Activated naive CD4-positive, alpha-beta T cell treated with anti-CD3 and anti-CD28 coated beads, Interleukin-2, amount 50 U/mL, for 24 hours (primary cell): ENCODE results near the gene SELENBP1.
"Not testable (repeated sequence)": the region's sequence is repeated elsewhere in the genome, so short reads cannot be mapped to it uniquely, and the experiment has no call there.

Experiments
- H3K27ac Mint-ChIP-seq: one replicate; pipeline ENCODE4 v1.8.0; 2021; ENCODE audit warnings: mild to moderate bottlenecking, mixed read lengths
- H3K27me3 Mint-ChIP-seq: one replicate; pipeline ENCODE4 v1.8.0; 2021; ENCODE audit warnings: mixed read lengths
- H3K36me3 Mint-ChIP-seq: one replicate; pipeline ENCODE4 v1.8.0; 2021; ENCODE audit warnings: mixed read lengths
- H3K4me1 Mint-ChIP-seq: one replicate; pipeline ENCODE4 v1.8.0; 2021; ENCODE audit warnings: mixed read lengths
- H3K4me3 Mint-ChIP-seq: one replicate; pipeline ENCODE4 v1.8.0; 2021; ENCODE audit warnings: mild to moderate bottlenecking, mixed read lengths
- H3K9me3 Mint-ChIP-seq: one replicate; pipeline ENCODE4 v1.8.0; 2021; ENCODE audit warnings: mixed read lengths

Gene SELENBP1

DNA sequence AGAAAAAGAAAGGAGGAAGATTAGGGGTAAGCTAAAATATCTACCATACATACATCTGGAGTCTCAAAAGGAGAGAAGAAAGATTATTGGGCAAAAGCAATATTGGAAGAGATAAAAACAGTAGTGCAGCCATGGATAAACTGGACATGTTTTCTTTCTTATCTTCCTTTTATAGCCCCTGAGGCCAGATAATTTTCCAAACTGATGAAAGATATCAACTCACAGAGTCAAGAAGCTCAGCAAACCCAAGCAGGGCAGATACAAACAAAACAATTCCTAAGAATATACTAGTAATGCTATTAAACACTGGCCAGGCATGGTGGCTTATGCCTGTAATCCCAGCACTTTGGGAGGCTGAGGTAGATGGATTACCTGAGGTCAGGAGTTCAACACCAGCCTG lies 21.1 kb upstream of the SELENBP1 start:
- no peaks in the 10 kb centered on the region for H3K9me3 Mint-ChIP-seq
- no peak overlapping the region for H3K27ac Mint-ChIP-seq
- no peaks in the 10 kb centered on the region for H3K4me1 Mint-ChIP-seq
- H3K27me3 Mint-ChIP-seq: no peaks in the 10 kb centered on the region
- no peaks in the 10 kb centered on the region for H3K36me3 Mint-ChIP-seq
- no peak overlapping the region for H3K4me3 Mint-ChIP-seq

DNA sequence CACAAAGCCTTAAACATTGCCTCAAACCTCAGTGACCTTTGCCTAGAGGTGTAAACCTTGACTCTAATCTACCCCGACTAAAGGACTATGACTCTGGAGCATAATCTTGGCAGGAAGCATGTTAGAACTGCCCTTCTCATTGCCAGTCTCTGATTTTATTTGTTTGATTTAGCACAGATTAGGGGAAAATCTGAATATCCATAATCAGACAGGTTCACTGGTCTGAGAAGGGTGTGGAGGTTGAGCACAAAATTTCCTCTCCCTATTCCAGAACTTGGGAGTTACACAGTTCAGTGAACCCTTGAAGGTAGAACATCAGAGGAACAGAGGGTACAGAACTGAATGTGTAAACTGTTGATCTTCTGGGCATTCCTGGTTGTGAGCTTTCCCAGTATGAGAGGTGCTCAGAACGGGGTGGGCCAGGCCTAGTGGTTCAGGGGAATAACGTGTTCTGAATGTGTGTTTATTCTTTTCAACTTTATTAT lies 18.6 kb upstream of the SELENBP1 start:
- Mint-ChIP-seq H3K4me3 (no peak overlapping the region), H3K27me3 (no peaks in the 10 kb centered on the region), H3K27ac (no peak overlapping the region), H3K36me3 (no peaks in the 10 kb centered on the region), H3K9me3 (no peaks in the 10 kb centered on the region), H3K4me1 (no peaks in the 10 kb centered on the region)

GRCh38 chr1:151390221-151391078 lies 17.9 kb upstream of the SELENBP1 start:
- H3K4me3 Mint-ChIP-seq, H3K4me1 Mint-ChIP-seq, H3K27ac Mint-ChIP-seq, H3K9me3 Mint-ChIP-seq, H3K27me3 Mint-ChIP-seq, H3K36me3 Mint-ChIP-seq: not testable (repeated sequence)

DNA sequence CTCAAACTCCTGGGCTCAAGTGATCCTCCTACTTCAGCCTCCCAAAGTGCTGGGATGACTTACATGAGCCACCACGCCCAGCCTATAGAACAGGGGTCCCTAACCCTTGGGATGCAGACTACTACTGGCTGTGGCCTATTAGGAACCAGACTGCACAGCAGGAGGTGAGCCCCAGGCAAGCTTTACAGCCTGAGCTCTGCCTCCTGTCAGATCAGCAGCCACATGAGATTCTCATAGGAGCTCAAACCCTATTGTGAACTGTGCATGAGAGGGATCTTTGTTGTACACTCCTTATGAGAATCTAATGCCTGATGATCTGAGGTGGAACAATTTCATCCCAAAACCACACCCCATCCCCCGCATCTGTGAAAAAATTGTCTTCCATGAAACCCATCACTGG lies 13.5 kb upstream of the SELENBP1 start:
- H3K9me3 Mint-ChIP-seq: no peaks in the 10 kb centered on the region
- H3K27ac Mint-ChIP-seq: peak overlapping the region; percentile 59
- no peaks in the 10 kb centered on the region for H3K36me3 Mint-ChIP-seq
- no peak overlapping the region for H3K4me3 Mint-ChIP-seq
- no peaks in the 10 kb centered on the region for H3K4me1 Mint-ChIP-seq
- H3K27me3 Mint-ChIP-seq: no peaks in the 10 kb centered on the region

DNA sequence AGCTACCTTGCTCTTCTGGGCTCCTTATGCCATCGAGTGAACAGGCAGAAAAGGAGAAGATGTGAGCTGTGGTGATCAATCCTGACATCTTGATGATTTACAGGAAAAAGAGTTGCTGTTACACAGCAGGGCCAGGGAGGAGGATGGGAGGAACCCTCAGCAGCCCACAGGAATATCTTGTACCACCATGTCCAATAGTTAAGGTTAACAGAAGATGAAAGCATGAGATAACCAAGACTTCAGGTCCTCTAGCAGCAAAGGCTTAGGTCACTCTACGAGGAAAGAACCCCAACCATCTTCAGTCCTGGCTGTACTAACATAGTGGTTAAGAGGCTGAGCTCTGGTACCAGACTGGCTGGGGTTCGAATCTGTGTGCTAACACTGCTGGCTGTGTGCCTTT lies 12.1 kb upstream of the SELENBP1 start:
- H3K4me1 Mint-ChIP-seq: no peaks in the 10 kb centered on the region
- H3K27me3 Mint-ChIP-seq: no peaks in the 10 kb centered on the region
- H3K27ac Mint-ChIP-seq: no peak overlapping the region
- no peaks in the 10 kb centered on the region for H3K36me3 Mint-ChIP-seq
- H3K4me3 Mint-ChIP-seq: no peak overlapping the region
- H3K9me3 Mint-ChIP-seq: no peaks in the 10 kb centered on the region

- H3K9me3 Mint-ChIP-seq: no peaks in the 10 kb centered on the region
- no peak overlapping the region for H3K4me3 Mint-ChIP-seq
- no peak overlapping the region for H3K27ac Mint-ChIP-seq
- H3K36me3 Mint-ChIP-seq: no peaks in the 10 kb centered on the region
- no peaks in the 10 kb centered on the region for H3K4me1 Mint-ChIP-seq
- no peaks in the 10 kb centered on the region for H3K27me3 Mint-ChIP-seq
These were observed 4.8 kb upstream of the SELENBP1 start for GRCh38 chr1:151377150-151377884.

DNA sequence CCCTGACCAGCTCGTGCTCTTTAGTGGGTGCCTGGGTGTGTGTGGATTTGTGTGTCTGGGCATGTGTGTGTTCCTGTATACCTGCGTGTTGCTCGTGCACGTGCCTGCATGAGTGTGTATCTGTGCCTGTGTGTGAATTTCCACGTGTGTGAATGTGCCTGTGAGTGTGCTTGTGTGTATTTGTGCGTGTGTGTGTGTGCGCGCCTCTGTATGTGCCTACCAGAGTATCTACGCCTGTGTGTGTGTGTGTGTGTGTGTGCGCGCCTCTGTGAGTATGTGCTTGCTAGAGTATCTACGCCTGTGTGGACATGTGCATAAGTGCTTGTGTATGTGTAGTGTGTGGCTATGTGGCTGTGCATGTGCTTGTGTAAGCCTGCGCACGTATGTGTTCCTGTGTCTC lies 691 bp upstream of the SELENBP1 start:
- no peak overlapping the region for H3K27ac Mint-ChIP-seq
- no peaks in the 10 kb centered on the region for H3K4me1 Mint-ChIP-seq
- H3K4me3 Mint-ChIP-seq: no peak overlapping the region
- H3K27me3 Mint-ChIP-seq: no peaks in the 10 kb centered on the region
- H3K9me3 Mint-ChIP-seq: no peaks in the 10 kb centered on the region
- no peaks in the 10 kb centered on the region for H3K36me3 Mint-ChIP-seq

GRCh38 chr1:151371370-151372057 lies 991 bp downstream of the SELENBP1 start:
- H3K4me3 Mint-ChIP-seq: no peak overlapping the region
- H3K36me3 Mint-ChIP-seq: no peaks in the 10 kb centered on the region
- no peak overlapping the region for H3K27ac Mint-ChIP-seq
- H3K9me3 Mint-ChIP-seq: no peaks in the 10 kb centered on the region
- H3K4me1 Mint-ChIP-seq: no peaks in the 10 kb centered on the region
- no peaks in the 10 kb centered on the region for H3K27me3 Mint-ChIP-seq

- no peaks in the 10 kb centered on the region for H3K4me1 Mint-ChIP-seq
- H3K9me3 Mint-ChIP-seq: no peaks in the 10 kb centered on the region
- no peak overlapping the region for H3K27ac Mint-ChIP-seq
- H3K36me3 Mint-ChIP-seq: no peaks in the 10 kb centered on the region
- no peak overlapping the region for H3K4me3 Mint-ChIP-seq
- H3K27me3 Mint-ChIP-seq: no peaks in the 10 kb centered on the region
These were observed 2.1 kb downstream of the SELENBP1 start for GRCh38 chr1:151370211-151370911.

GRCh38 chr1:151369621-151370048 lies 2.9 kb downstream of the SELENBP1 start:
- Mint-ChIP-seq H3K4me3 (no peak overlapping the region), H3K36me3 (no peaks in the 10 kb centered on the region), H3K9me3 (no peaks in the 10 kb centered on the region), H3K4me1 (no peaks in the 10 kb centered on the region), H3K27ac (no peak overlapping the region), H3K27me3 (no peaks in the 10 kb centered on the region)

- Mint-ChIP-seq H3K4me3 (no peak overlapping the region), H3K4me1 (no peaks in the 10 kb centered on the region), H3K27me3 (no peaks in the 10 kb centered on the region), H3K36me3 (no peaks in the 10 kb centered on the region), H3K27ac (no peak overlapping the region), H3K9me3 (no peaks in the 10 kb centered on the region)
These were observed 3.2 kb downstream of the SELENBP1 start for GRCh38 chr1:151369302-151369610.

GRCh38 chr1:151368393-151369301 lies 3.9 kb downstream of the SELENBP1 start:
- H3K27me3 Mint-ChIP-seq: no peaks in the 10 kb centered on the region
- H3K9me3 Mint-ChIP-seq: no peaks in the 10 kb centered on the region
- no peak overlapping the region for H3K4me3 Mint-ChIP-seq
- no peak overlapping the region for H3K27ac Mint-ChIP-seq
- H3K36me3 Mint-ChIP-seq: no peaks in the 10 kb centered on the region
- H3K4me1 Mint-ChIP-seq: no peaks in the 10 kb centered on the region

DNA sequence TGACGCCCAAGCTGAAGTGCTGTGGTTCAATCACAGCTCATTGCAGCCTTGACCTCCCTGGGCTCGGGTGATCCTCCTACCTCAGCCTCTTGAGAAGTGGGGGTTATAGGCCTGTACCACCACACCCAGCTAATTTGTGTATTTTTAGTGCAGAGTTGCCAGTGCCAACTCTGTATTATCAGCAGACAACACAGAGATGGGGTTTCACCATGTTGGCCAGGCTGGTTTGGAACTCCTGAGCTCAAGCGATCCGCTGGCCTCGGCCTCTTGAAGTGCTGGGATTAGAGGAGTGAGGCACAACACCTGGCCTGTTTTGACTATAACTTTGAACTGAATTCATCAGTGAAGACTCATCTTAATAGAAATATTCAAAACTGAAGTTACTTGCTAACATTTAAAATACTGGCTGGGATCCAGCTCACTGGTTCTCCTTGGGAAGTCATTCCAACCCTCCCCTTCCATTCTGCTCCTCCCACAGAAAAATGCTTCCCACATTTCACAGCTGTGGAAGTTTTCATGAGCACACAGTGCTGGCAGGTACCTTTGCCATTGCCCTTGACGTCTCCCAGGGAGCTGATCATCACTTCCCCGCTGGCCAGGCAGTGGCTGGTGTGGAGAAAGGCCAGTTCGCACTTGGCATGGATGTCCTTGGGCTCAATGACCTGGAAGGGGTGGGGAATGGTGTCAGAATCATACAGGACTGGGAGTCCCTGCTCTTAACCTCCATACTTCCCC lies 4.7 kb downstream of the SELENBP1 start:
- Mint-ChIP-seq H3K36me3 (no peaks in the 10 kb centered on the region), H3K27me3 (no peaks in the 10 kb centered on the region), H3K9me3 (no peaks in the 10 kb centered on the region), H3K4me1 (no peaks in the 10 kb centered on the region), H3K27ac (no peak overlapping the region), H3K4me3 (no peak overlapping the region)

DNA sequence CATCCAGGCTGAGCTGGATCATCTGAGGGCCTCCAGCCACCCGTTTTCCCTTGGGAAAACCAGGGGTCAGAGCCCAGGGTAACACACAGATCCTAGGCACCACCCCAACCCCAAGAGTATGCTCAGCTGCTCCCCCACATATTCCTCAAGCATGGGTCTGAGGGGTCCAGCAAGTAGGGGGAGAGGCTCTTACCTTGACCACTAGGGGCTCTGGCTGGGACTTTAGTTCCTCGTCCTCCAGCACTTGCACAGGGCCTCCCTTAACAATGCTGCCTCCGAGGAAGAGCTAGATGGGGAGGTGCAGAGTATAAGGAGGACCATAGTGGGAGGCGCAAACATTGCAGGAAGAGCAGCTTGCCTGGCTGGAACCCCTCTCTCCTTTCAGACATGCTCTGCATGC lies 7.5 kb downstream of the SELENBP1 start:
- Mint-ChIP-seq H3K4me3 (no peak overlapping the region), H3K36me3 (peaks cover 2% of the 10 kb centered on the region), H3K27ac (no peak overlapping the region), H3K27me3 (no peaks in the 10 kb centered on the region), H3K9me3 (no peaks in the 10 kb centered on the region), H3K4me1 (no peaks in the 10 kb centered on the region)
